CD4-positive, alpha-beta T cell treated with Interleukin-2 at 100 ng/mL for 4 hours (primary cell): ENCODE measurements around the gene PARD3.
"Not testable (repeated sequence)": the region's sequence is repeated elsewhere in the genome, so short reads cannot be mapped to it uniquely, and the experiment has no call there.

ENCODE experiments used
- DNase-seq: peaks from one replicate; pipeline ENCODE4 v3.0.0-alpha.2; 2020; ENCODE audit warnings: low spot score

Gene PARD3

DNA sequence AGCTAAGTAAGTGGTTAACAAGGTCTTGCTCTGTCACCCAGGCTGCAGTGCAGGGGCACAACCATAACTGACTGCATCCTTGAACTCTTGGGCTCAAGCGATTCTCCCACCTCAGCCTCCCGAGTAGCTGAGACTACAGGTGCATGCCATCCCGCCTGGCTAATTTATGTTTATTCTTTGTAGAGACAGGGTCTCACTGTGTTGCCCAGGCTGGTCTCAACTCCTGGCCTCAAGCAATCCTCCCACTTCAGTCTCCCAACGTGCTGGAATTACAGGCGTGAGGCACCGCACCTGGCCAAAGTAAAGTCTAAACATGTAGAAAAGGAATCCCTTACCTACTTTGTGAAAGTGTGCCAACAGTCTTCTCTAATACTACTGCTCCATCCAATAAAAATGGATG, 17.9 kb downstream of the PARD3 start:
- DNase-seq, result no peak

DNA sequence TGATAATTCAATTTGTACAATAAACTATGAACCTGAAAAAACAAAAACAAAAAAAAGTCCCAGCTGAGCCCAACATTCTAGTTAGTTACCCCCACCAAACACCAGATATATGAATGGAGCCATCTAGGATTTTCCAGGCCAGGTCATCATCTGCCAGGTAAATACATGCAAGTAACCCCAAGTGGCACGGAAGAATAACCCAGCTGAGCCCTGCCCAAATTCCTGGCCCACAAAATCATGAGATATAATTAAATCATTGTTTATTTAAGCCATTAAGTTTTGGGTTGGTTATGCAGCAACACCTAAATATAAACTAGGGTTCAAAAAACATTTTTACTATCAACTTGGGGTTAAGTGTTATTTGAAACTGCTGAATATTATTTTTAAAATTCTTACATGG, 19.0 kb downstream of the PARD3 start:
- no peak for DNase-seq

DNA sequence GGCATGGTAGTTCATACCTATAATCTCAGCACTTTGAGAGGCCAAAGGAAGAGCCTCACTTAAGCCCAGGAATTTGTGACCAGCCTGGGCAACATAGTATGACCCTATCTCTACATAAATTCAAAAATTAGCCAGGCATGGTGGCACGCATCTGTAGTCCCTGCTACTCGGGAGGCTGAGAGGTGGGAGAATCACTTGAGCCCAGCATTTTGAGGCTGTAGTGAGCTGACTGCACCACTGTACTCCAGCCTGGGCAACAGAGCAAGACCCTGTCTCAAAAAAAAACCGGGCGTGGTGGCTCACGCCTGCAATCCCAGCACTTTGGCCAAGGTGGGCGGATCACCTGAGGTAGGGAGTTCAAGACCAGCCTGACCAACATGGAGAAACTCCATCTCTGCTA, 19.8 kb downstream of the PARD3 start:
- no peak for DNase-seq

DNA sequence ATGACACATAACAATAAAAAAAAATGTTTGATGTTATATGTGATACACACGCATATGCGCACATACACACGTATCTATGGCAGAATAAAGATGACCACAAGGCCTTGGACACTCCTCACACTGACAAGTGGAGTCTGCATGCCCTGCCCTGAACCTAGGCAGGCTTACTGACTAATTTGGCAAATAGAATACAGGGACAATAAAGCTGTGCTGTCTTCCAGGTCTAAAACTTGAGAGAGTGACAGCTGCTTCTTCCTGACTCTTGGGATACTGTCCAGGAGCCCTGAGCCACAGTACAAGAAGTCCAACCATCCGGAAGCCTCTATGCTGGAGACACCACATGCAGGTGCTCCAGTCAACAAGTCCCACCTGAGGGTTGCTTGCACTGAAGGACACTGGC, 20.3 kb downstream of the PARD3 start:
- DNase-seq, result no peak

DNA sequence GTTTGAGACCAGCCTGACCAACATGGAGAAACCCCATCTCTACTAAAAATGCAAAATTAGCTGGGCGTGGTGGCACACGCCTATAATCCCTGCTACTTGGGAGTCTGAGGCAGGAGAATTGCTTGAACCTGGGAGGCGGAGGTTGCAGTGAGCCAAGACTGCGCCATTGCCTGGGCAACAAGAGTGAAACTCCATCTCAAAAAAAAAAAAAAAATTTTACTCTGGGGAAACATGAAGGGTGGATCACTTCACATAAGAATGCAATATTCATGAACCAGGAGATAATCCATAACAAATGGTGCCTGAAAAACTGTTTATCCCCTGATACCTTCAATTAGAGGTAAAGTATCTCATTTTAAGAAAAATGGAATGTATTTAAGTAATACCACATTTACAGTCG, 21.5 kb downstream of the PARD3 start:
- DNase-seq, result not testable (repeated sequence)

DNA sequence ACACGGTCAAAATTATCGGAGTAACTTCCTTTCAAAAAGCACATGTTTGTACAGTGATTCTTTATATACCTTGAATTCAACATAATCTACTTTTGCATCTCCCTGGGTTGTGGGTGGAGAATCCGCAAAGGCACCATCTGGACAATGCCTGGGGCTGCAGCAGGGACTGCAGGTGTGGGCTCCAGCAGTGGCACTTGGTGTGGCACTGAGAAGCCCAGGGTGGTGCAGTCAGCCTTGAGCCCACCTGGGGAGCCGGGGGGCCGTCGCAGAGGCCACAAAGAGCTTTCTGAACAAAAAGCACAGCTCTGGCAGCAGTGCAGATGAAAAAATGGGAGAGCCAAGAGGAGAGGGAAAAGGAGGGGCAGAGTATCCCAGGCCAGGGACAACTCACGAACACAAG, 22.2 kb downstream of the PARD3 start:
- no peak for DNase-seq

DNA sequence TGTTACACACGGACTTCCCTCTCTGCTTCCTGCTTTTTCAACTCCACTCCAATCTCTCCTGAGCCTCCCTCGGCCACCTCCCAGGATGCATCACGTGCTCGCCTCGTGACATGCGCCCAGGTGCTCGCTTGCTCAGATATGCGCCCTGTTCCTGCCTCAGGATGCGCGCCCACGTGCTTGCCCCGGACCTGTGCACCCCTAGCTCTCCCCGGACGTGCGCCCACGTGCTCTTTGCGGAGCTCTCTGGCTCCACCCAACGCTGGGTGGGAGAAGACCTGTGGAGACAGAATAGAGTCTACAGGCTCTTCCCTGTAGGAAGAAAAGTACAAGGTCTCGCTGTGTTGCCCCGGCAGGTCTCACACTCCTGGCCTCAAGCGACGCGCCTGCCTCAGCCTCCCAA, 23.1 kb downstream of the PARD3 start:
- no peak for DNase-seq

DNA sequence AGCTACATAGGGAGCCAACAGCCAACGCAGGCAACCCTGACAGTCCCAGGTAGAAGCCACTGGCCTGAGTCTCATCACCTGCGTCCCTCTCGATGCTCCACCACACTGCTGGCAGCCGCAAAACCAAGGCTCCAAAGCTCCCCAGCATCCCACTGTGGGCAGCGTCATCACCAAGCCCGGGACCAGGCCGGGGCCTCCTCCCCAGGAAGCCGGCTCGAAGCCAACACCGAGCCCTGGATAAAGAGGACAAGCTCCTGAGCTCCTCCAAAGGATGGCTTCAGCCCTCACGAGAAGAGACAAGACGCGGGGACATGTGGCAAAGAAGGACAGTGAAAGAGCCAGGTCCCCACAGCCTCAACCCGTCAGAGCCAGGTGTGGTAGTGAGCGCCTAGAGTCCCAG, 23.9 kb downstream of the PARD3 start:
- no peak for DNase-seq

DNA sequence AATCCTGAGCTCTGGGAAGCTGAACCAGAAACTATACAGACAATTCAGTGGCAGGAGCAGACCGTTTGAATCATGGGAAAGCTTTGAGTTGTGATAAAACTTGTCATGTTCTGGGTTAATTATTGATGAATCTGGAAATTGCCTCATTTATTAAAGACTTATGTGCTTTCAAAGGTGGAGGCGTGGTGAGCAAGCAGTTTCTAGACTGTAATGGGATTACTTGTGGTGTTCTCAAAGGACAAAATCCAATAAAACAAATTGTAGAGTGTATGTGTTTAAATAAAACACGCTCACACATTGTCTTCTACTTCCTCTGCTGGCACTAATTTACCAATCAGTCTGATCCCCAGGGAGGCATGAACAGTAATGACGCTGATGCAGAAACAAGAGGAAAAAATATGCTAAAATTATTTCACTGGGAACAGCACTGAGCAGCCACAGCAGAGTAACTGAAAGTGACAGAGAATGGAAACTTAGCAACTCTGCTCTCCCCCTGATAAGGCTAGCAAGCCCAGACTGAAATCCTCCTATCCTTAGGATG, 25.1 kb downstream of the PARD3 start:
- DNase-seq, result no peak

DNA sequence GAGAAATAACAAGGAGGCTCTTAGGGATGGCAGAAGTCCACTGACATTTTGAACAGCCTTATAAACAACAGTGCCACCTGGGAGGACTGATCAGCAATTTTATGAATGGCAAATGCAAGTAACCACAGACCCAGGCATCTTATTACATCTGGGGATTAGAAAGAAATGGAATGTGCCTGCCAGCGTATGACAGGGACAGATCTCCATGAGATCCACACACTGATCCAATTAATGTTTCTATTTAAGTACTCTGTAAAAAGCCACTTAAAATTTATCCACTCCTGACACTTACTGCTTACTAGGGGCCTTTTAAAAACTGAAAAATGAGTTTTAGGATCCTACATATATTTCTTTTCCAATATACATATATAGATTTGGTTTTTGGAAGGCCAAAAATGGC, 28.6 kb downstream of the PARD3 start:
- DNase-seq, result no peak

DNA sequence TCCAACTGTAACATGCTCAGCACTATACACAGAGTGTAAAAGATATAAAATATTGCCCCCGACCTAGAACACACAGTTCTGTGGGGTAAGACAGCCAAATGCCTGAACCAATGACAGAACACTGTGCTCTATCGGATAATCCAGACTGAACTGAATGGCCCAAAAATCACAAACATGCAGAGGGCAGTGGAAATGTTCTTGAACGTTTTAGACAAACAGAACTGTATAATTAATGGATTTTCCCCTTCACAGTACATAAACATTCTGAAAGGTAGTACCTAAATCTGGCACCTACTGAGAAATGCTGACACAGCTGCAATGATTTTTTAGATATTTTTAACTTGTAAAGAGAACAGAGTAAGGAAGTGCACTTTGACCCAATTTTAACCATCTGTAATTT, 33.4 kb downstream of the PARD3 start:
- no peak for DNase-seq

DNA sequence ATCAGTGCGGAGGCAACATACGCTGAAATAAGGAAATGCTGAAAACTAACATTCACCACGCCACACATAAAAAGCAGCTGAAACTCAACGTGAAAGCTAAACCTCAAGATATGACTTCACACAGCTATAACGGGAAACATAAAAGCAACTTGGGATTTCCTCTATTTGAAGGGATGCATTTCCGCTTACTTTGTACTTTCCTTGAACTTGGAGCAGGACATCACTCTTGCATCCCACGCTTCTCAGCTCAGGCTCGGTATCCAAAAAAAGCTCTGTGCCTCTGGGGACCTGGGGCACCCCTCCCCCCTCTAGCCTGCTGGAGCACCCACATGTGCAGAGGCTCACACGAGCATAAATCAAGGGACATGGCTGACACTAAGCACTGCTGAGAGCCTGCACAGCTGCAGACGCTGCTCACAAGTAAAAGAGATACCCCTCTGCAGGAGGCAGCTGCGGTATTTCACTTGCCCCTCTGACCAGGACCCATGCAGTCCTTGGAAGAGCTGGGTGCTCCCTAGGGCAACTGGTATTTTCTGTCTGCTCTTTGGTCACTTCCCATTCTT, 34.2 kb downstream of the PARD3 start:
- no peak for DNase-seq

DNA sequence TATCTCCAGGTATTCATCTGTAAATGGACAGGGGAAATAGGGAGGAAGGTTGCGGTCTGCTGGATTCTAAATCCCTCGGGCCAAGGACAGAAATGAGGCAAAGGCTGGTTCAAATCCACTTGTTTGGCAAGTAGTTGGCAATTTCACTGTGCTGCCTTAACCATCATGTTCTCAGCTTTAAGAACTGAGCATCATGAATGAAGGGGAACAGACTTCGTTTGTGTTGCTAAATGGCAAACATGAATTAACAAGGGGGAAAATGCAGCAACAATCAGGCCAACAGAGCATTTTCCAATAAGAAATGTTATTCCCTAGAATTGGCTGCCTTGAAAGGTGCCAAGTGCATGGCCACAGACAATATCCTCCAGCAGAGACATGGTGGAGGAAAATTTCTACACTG, 36.9 kb downstream of the PARD3 start:
- DNase-seq, result no peak

DNA sequence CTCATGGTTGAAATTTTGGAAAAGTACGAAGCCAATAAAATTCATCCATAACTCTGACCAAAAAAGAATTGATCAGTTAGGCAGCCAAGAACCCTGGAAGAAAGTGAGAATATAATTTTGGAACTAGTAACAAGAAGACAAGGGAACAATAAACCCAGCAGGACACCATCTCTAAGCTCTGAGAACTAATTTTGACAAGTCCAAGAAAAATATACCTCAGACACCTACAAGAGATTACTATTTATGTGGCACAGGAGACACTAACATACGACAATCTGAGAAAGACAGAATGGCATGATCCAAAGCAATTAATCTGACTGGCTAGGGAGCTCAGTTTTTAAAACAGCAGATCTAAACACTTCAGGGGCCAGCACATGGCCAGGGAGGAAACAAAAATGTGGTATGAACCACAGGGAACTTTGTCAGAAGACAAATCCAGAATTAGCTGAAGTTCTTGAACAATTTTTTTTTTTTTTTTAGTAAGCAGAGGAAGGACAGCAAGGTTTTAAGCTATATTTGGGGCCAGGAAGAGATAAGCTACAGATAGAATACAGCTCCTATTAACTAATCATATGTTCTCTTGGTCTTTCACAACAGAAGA, 38.9 kb downstream of the PARD3 start:
- DNase-seq, result no peak

DNA sequence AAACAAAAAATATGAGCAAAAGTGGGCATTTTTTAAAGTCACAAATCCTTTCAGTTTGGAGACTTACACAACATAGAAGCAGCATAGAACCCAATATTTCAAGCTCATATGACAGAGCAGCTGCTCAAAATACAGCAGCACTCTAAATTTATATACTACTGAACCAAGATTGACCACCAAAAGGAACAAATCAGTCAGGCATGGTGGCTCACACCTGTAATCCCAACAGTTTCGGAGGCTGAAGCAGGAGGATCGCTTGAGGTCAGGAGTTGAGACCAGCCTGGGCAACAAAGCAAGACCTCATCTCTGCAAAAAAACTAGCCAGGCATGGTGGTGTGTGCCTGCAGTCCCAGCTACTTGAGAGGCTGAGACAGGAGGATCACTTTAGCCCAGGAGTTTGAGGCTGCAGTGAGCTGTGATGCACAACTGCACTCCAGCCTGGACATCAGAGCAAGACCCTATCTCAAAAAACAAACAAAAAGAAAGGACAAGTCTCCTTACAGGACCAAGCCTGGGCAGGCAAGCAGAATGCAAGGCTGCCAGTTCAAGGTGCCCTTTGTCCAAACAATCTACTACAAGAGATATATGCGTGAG, 40.0 kb downstream of the PARD3 start:
- DNase-seq, result no peak

DNA sequence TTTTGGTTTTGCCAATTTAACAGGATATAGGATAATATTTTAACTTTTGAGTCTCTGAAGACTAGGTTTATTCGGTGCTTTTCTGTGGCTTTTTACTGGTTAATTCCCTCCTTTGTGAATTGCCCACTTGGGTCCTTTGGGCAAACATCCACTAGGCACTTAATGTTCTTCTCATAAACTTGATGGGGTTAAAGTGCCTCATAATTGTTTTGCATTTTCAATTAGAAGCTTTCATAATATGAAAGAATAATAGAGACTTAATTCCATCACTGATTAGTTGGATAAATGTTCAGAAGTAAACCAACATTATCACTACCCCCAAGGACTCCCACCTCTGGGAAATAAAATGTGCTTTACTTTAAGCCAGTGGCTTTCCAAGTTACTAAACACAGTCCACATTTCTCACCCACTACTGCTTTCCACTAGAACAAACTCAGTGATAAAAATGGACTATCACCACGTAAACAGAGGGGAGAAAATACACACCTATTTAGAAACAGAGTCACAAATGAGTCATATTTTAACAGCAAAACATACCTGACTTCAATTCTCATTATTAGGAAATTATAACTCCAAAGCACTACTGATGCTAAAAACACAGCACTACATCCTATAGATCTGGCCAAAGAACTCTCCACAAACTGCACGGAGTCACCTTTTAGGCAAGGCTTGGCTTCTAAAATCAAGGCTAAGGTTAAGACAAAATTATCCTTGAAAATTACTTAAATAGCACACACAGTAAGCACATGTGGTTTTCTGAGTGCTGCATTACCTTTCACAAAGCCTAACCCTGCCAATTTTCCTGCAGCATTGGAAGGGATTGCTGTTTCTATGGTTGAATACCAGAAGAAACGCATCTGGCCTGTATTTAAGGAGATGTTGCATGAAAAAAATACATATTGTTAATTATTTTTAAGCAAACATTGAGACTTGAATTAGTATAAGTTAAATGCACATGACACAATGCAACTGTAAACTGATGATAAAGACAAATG, 41.2 kb downstream of the PARD3 start:
- DNase-seq, result no peak

DNA sequence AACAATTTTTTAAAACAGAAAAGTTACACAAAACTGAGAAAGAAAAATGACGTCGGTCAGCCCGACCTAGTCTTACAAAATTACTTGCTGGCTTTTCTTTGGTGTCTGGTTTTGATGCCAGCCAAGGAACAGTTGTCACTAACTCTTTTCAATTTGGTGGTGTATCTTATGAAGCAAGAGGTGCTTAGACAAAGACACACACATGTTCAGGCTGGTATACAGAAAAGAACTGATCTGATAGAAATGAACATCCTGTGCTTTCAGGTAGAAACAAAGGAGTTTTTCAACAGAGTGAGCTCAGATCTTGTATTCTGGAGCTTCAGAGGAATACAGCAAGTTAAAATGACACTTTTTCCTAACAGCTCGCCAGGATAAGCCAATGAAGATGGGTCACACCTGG, 43.6 kb downstream of the PARD3 start:
- no peak for DNase-seq

DNA sequence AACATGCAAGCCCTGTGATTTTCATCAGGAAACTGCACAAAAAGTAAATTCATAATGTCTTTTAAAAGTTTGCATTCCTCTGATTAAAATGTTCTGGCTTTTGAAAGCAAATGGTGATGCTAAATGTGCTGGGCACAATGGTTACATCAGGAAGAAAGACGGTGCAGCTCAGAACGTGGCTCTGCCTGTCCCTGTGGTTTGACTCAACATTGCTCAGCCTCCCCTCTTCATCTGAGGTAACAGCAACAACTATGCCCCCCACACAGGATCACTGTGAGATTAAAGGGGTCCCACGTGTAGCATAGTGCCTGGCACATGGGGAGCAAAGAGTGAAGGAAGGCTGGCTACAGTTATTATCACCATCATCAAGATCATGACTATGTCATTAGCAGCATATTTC, 44.0 kb downstream of the PARD3 start:
- no peak for DNase-seq

DNA sequence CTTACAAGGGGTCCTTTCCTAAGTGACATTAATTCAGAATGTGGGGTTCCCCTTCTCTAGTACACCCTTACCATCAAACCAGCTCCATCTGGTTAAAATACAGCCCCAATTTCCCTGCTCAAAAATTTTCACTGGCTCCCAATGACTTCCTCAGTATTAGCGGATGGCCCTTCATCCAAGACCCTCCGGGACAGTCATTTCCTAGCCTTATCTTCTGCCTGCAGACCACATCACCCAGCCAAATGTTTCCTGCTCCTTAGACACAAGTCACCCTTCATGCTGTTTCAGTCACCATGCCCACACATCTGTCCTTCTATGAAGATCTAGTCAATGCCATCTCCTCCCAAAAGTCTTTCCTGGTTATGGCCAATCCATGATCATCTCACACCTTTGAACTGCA, 45.2 kb downstream of the PARD3 start:
- DNase-seq, result no peak

DNA sequence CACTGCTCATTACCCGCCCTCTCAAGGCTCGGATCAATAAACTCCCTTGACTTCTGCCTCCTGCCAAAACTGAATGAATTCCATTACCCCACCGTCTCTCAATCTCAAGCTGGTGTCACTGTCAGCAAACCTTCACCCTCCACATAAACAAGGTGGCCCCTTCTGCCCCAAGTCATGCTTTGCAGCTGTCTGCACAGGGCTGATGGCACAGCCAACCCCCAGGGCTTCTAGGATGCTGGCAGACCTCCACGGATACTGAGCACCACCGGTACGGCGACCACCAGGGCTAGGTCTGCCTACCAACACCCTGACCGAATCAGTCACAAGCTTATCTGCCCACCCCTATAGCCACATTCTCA, 46.1 kb downstream of the PARD3 start:
- no peak for DNase-seq

DNA sequence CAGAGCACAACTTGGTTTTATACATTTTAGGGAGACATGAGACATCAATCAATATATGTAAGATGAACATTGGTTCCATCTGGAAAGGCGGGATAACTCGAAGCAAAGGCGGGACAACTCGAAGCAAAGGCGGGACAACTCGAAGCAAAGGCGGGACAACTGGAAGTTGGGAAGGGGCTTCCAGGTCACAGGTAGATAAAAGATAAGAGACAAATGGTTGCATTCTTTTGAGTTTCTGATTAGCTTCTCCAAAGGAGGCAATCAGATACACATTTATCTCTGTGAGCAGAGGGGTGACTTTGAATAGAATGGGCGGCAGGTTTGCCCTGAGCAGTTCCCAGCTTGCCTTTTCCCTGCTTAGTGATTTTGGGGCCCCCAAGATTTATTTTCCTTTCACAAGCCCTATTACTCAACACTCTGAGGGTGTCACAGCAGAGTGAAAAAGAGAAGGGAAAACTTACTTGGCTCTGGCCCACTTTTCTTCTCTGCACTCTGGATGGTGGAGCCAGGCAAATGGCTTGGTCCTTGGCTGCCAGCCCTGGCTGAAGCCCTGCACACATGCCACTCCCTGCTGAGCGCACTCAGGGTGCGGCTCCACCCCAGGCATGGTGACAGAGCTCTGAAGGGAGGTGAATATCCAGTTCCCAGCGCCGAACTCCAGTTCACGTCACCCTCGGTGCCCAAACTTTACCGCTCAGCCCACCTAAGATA, 46.7 kb downstream of the PARD3 start:
- DNase-seq, result no peak
